ENCODE measurements around the gene KBTBD13.

GRCh38 chr15:65058394-65059368 is 17.9 kb upstream of the KBTBD13 start:
- TF ChIP-seq TAF1 (IDR thresholded peaks at IDR 0.05; ENCODE audit: borderline replicate concordance, insufficient read depth, low read length): no peak
- no peak for TF ChIP-seq FOXP2 (optimal IDR thresholded peaks at IDR 0.05; ENCODE audit: borderline replicate concordance, extremely low read depth, extremely low read length, insufficient read depth)
- TF ChIP-seq REST (IDR thresholded peaks at IDR 0.05; ENCODE audit: insufficient read depth in 1 of 2, low read depth in 2 of 2, low read length in 2 of 2): no peak
- no peak for TF ChIP-seq POLR2AphosphoS5 (IDR thresholded peaks at IDR 0.05; ENCODE audit: low read depth, low read length)
- TF ChIP-seq SIN3A (IDR thresholded peaks at IDR 0.05; ENCODE audit: borderline replicate concordance, insufficient read depth, low read length): no peak

All from PFSK-1 (cell line).